Measurements from ENCODE around the gene KRT15. TPM values are rescaled to one million over a fixed set of nuclear protein-coding genes. Genes with fewer than 3 reads are reported as not detected.

The KRT15 gene
- total RNA-seq, 1 experiment from 2014 or later, result 0.55 TPM

- no peak for TF ChIP-seq JUN (CRISPR knock-in tag; IDR thresholded peaks at IDR 0.05)
- no peak for TF ChIP-seq PRDM15 (CRISPR knock-in tag; IDR thresholded peaks at IDR 0.05)
- TF ChIP-seq ZMAT4 (CRISPR knock-in tag; IDR thresholded peaks at IDR 0.05), result no peak
- TF ChIP-seq SP1 (CRISPR knock-in tag; conservative IDR thresholded peaks at IDR 0.05), result no peak
- TF ChIP-seq, protein P1, sequence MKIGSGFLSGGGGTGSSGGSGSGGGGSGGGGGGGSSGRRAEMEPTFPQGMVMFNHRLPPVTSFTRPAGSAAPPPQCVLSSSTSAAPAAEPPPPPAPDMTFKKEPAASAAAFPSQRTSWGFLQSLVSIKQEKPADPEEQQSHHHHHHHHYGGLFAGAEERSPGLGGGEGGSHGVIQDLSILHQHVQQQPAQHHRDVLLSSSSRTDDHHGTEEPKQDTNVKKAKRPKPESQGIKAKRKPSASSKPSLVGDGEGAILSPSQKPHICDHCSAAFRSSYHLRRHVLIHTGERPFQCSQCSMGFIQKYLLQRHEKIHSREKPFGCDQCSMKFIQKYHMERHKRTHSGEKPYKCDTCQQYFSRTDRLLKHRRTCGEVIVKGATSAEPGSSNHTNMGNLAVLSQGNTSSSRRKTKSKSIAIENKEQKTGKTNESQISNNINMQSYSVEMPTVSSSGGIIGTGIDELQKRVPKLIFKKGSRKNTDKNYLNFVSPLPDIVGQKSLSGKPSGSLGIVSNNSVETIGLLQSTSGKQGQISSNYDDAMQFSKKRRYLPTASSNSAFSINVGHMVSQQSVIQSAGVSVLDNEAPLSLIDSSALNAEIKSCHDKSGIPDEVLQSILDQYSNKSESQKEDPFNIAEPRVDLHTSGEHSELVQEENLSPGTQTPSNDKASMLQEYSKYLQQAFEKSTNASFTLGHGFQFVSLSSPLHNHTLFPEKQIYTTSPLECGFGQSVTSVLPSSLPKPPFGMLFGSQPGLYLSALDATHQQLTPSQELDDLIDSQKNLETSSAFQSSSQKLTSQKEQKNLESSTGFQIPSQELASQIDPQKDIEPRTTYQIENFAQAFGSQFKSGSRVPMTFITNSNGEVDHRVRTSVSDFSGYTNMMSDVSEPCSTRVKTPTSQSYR (CRISPR knock-in tag; IDR thresholded peaks at IDR 0.05), result no peak
- TF ChIP-seq SMAD3 (CRISPR knock-in tag; IDR thresholded peaks at IDR 0.05; ENCODE audit: borderline replicate concordance), result no peak
- TF ChIP-seq NFATC4 (CRISPR knock-in tag; IDR thresholded peaks at IDR 0.05), result no peak
- no peak for TF ChIP-seq TCF7 (CRISPR knock-in tag; IDR thresholded peaks at IDR 0.05; ENCODE audit: low read depth)
- TF ChIP-seq CREM (CRISPR knock-in tag; IDR thresholded peaks at IDR 0.05), result no peak
- TF ChIP-seq ZNF219 (CRISPR knock-in tag; IDR thresholded peaks at IDR 0.05; ENCODE audit: borderline replicate concordance), result no peak
- TF ChIP-seq, protein P2, sequence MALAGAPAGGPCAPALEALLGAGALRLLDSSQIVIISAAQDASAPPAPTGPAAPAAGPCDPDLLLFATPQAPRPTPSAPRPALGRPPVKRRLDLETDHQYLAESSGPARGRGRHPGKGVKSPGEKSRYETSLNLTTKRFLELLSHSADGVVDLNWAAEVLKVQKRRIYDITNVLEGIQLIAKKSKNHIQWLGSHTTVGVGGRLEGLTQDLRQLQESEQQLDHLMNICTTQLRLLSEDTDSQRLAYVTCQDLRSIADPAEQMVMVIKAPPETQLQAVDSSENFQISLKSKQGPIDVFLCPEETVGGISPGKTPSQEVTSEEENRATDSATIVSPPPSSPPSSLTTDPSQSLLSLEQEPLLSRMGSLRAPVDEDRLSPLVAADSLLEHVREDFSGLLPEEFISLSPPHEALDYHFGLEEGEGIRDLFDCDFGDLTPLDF (CRISPR knock-in tag; IDR thresholded peaks at IDR 0.05), result no peak
- TF ChIP-seq ATF2 (CRISPR knock-in tag; IDR thresholded peaks at IDR 0.05; ENCODE audit: borderline replicate concordance, low read depth), result no peak
- TF ChIP-seq GTF2I (CRISPR knock-in tag; conservative IDR thresholded peaks at IDR 0.05), result no peak
- TF ChIP-seq ZNF396 (CRISPR knock-in tag; IDR thresholded peaks at IDR 0.05; ENCODE audit: borderline replicate concordance), result no peak
- no peak for TF ChIP-seq STAT6 (CRISPR knock-in tag; conservative IDR thresholded peaks at IDR 0.05; ENCODE audit: low read depth)
- TF ChIP-seq ZNF423 (CRISPR knock-in tag; IDR thresholded peaks at IDR 0.05), result no peak
- TF ChIP-seq, protein P3, sequence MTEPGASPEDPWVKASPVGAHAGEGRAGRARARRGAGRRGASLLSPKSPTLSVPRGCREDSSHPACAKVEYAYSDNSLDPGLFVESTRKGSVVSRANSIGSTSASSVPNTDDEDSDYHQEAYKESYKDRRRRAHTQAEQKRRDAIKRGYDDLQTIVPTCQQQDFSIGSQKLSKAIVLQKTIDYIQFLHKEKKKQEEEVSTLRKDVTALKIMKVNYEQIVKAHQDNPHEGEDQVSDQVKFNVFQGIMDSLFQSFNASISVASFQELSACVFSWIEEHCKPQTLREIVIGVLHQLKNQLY (CRISPR knock-in tag; IDR thresholded peaks at IDR 0.05), result no peak
- no peak for TF ChIP-seq NR3C1 (CRISPR knock-in tag; conservative IDR thresholded peaks at IDR 0.05; ENCODE audit: low read depth)
- Mint-ChIP-seq H3K36me3 (peaks cover 17% of the 10 kb centered on the region), H3K27me3 (ENCODE audit: low read depth) (no peaks in the 10 kb centered on the region), H3K4me1 (peaks cover 21% of the 10 kb centered on the region), H3K27ac (peak overlapping the region; percentile 45; the same call in 1 of the 2 replicates), H3K4me3 (no peak overlapping the region), H3K9me3 (no peaks in the 10 kb centered on the region)
- ChIA-PET POLR2A (no interaction called here), CTCF (interaction anchor here (1.0 to 15.4 kb wide), 3 partner anchors 29 to 143 kb away, joined by 3 to 116 read pairs (median 5); no protein-coding TSS in a partner anchor)
- DNase-seq (ENCODE audit: low spot score), result no peak
- ATAC-seq, result no peak
Measured at GRCh38 chr17:41519501-41520224, 973 bp upstream of the KRT15 start.

All from WTC11 (cell line).